Measurements from ENCODE around the gene FOXP4. TPM values are rescaled to one million over a fixed set of nuclear protein-coding genes. Genes with fewer than 3 reads are reported as not detected.

The FOXP4 gene
- total and polyA plus RNA-seq, 2 of the 13 experiments (the other 11 are each of a cell fraction or from before 2014, with no cell fraction given): 11.0 to 12.4 TPM

DNA sequence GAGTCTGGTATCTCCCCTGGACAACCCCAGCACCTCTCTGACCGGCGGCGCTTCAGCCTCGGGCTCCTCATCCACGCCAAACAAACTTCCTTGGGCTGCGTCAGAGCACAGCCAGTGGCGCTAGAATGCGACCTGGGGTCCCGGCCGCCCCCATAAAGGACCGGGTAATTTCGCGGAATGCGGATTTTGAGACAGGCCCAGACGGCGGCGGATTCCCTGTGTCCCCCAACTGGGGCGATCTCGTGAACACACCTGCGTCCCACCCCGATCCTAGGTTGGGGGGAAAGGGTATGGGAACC is 1.6 kb downstream of the FOXP4 start (continued):
- TF ChIP-seq, protein P1, sequence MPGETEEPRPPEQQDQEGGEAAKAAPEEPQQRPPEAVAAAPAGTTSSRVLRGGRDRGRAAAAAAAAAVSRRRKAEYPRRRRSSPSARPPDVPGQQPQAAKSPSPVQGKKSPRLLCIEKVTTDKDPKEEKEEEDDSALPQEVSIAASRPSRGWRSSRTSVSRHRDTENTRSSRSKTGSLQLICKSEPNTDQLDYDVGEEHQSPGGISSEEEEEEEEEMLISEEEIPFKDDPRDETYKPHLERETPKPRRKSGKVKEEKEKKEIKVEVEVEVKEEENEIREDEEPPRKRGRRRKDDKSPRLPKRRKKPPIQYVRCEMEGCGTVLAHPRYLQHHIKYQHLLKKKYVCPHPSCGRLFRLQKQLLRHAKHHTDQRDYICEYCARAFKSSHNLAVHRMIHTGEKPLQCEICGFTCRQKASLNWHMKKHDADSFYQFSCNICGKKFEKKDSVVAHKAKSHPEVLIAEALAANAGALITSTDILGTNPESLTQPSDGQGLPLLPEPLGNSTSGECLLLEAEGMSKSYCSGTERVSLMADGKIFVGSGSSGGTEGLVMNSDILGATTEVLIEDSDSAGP (CRISPR knock-in tag; IDR thresholded peaks at IDR 0.05; ENCODE audit: borderline replicate concordance): peak; percentile 74; the same call in 1 of the 2 replicates
- TF ChIP-seq ATF6 (CRISPR knock-in tag; conservative IDR thresholded peaks at IDR 0.05) (0 out of 2 replicates have a peak, but pooled peaks have one; percentile 31), HNRNPL (IDR thresholded peaks at IDR 0.05; ENCODE audit: low read depth, low read length) (no peak)

GRCh38 chr6:41548098-41548840 is 2.1 kb downstream of the FOXP4 start:
- Histone ChIP-seq H3K4me1 (ENCODE audit: insufficient read depth, low read length) (peaks cover 69% of the 10 kb centered on the region), H3K27me3 (ENCODE audit: control insufficient read depth in 1 of 2, insufficient read depth in 2 of 2, low read length in 2 of 2) (no peaks in the 10 kb centered on the region), H4K20me1 (ENCODE audit: insufficient read depth, low read length) (peaks cover 59% of the 10 kb centered on the region), H3K4me2 (ENCODE audit: low read depth, low read length) (peak overlapping the region; percentile 95), H3K9ac (ENCODE audit: insufficient read depth, low read depth, low read length) (peak overlapping the region; percentile 86), H3K9me3 (ENCODE audit: low read length) (no peaks in the 10 kb centered on the region), H2AFZ (ENCODE audit: low read length) (no peak overlapping the region), H3K4me3 (replicated peaks in 1 of 3; ENCODE audit: insufficient read depth in 1 of 3, low read depth in 2 of 3, low read length in 3 of 3) (peak overlapping the region; percentile 67 to 99 (median 99)), H3K36me3 (replicated peaks in 1 of 2; ENCODE audit: control insufficient read depth in 1 of 2, insufficient read depth in 2 of 2, low read length in 2 of 2) (peaks cover 16 to 37% of the 10 kb centered on the region in 2 experiments), H3K27ac (ENCODE audit: extremely low read length, insufficient read depth, low read length) (peak overlapping the region; percentile 65), H3K79me2 (ENCODE audit: insufficient read depth, low read length) (peaks cover 89% of the 10 kb centered on the region)
- POLR2A ChIA-PET: interaction anchor here (0.5 to 7.7 kb wide), 11 partner anchors 20 to 120 kb away, joined by 3 to 90 read pairs (median 7); no protein-coding TSS in a partner anchor
- FAIRE-seq: no peak
- no peak for DNase-seq (ENCODE audit: low spot score)
- BruUV-seq (replicated peaks): no TSS peak
- in situ Hi-C loops (cut with HindIII; ENCODE audit: extremely low pct_ligation_motif_present, low pct_unique_long_range_greater_than_20kb): loop anchor here (5.0 kb wide), 2 partner anchors 44 to 121 kb away; no protein-coding TSS in a partner anchor
- peak; percentile 11 for ATAC-seq
- 3% methylated on average over 35 of the region's 50 CpGs for WGBS (ENCODE audit: low lambda C conversion rate)
- intact Hi-C loops (cut with micrococcal nuclease; ENCODE audit: unreplicated experiment): loop anchor here (5.0 kb wide), 1 partner anchor 181 kb away; no protein-coding TSS in a partner anchor
- CTCF ChIA-PET (ENCODE audit: low intra/inter-chr PET ratio, low total read pairs): interaction anchor here (1.8 kb wide), 1 partner anchor 43 kb away, joined by 5 read pairs; no protein-coding TSS in a partner anchor
- TF ChIP-seq, protein P2, sequence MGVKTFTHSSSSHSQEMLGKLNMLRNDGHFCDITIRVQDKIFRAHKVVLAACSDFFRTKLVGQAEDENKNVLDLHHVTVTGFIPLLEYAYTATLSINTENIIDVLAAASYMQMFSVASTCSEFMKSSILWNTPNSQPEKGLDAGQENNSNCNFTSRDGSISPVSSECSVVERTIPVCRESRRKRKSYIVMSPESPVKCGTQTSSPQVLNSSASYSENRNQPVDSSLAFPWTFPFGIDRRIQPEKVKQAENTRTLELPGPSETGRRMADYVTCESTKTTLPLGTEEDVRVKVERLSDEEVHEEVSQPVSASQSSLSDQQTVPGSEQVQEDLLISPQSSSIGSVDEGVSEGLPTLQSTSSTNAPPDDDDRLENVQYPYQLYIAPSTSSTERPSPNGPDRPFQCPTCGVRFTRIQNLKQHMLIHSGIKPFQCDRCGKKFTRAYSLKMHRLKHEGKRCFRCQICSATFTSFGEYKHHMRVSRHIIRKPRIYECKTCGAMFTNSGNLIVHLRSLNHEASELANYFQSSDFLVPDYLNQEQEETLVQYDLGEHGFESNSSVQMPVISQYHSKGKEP (CRISPR knock-in tag; IDR thresholded peaks at IDR 0.05): no peak
- TF ChIP-seq PATZ1 (CRISPR knock-in tag; IDR thresholded peaks at IDR 0.05) (peak; percentile 74), ZNF713 (CRISPR knock-in tag; IDR thresholded peaks at IDR 0.05) (no peak), HOXA3 (CRISPR knock-in tag; IDR thresholded peaks at IDR 0.05) (no peak), BHLHE40 (IDR thresholded peaks at IDR 0.05; ENCODE audit: low read length) (no peak), ATF7-NPFF (CRISPR knock-in tag; IDR thresholded peaks at IDR 0.05; ENCODE audit: low read depth) (0 out of 2 replicates have a peak, but pooled peaks have one; percentile 13), HOXA9 (CRISPR knock-in tag; IDR thresholded peaks at IDR 0.05; ENCODE audit: borderline replicate concordance) (no peak), NR2C2 (CRISPR knock-in tag; IDR thresholded peaks at IDR 0.05; ENCODE audit: borderline replicate concordance) (no peak), ZFP37 (CRISPR knock-in tag; IDR thresholded peaks at IDR 0.05; ENCODE audit: borderline replicate concordance) (0 out of 2 replicates have a peak, but pooled peaks have one; percentile 37)

Measured in HepG2 (cell line).